GM18858 (cell line): ENCODE measurements around the gene FGF14.

Experiments used
- ATAC-seq: cut with Tn5 transposase; IDR thresholded peaks from one replicate; pipeline ENCODE4 v1.9.1; 2021; ENCODE audit not compliant: unreplicated experiment

FGF14 gene

DNA sequence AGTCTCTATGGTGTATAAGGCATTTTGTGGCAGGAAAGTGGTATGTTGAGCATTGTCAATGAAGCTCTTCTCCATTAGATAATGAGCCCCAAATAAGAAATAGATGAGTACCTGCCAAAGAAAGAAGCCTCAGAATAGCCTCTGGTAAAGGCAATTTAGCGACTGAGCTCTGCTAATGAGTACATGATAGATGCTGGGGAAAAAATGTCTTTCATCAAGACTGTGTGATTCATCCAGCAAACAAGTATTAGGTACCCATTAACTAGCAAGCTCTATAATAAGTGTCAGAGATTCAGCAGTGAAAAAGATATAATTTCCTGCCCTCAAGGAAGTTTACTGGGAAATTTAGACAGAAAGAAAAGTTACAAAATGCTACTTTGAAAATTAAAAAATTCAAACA is 654.8 kb downstream of the FGF14 start:
- ATAC-seq: no peak

GRCh38 chr13:101746513-101746912 is 655.3 kb downstream of the FGF14 start:
- ATAC-seq: no peak

DNA sequence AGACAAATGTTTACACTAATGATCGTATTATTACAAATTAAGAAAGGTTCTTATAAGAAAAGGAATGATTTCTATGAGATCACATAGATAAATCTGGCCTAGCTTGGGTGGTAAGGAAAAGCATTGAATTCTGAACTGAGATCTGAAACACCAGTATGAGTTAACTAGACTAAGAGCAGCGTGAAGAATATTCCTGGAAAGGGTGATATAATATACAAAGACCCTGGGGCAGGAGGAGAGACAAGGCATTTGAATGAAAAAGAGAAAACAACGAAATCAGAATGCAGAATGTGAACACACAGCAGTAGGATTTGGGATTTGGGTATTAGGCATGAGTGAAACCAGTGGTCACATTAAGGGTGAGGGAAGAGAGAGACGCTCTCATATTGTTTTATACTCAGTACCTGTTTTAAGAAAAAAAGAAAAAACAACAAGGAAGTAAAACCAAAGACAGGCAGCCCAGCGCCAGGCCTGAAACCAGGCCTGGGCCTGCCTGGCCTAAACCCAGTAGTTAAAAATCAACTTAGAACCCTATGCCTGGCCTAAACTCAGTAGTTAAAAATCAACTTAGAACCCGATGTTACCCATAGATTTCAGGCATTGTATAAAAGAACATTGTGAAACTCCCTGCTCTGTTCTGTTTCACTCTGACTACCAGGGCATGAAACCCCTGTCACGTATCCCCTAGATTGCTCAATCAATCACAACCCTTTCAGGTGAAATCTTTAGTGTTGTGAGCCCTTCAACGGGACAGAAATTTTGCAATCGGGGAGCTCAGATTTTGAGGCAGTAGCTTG is 662.3 kb downstream of the FGF14 start:
- ATAC-seq: peak; percentile 82

DNA sequence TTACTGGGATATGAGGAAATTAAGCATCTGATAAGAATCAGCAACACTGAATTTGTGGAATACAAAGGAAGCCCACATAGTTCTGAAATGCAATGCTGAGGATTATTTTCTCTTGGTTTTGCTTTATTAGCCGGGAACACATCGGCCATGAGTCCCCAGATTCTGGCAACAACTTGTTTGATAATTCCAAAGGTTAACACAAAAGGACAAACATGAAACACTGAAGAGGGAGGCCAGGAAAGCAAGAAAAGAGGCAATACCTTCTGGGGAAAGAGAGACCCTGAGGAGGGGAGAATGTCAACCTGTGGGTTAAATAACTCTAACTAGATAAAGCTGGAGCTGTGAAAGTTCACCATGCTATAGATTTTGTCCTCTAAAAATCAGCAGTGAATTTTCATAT is 663.5 kb downstream of the FGF14 start:
- ATAC-seq: no peak

DNA sequence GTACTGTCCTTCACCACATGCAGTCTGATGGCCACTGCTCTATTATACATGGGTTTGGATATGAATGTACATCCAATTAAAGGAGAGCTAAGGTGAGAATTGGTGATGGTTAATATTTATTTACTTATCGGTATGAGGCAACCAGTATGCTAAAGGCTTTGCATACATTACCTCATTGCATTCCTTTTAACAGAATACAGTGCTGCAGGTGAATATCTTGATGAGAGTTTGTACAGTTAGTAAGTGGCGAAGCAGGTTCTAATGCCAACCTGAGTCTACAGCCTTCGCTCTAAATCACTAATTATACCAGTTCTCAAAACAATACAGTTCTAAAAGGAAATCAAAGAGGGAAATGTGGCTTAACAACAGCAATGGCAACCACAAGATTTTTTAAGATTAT is 665.3 kb downstream of the FGF14 start:
- ATAC-seq: no peak

DNA sequence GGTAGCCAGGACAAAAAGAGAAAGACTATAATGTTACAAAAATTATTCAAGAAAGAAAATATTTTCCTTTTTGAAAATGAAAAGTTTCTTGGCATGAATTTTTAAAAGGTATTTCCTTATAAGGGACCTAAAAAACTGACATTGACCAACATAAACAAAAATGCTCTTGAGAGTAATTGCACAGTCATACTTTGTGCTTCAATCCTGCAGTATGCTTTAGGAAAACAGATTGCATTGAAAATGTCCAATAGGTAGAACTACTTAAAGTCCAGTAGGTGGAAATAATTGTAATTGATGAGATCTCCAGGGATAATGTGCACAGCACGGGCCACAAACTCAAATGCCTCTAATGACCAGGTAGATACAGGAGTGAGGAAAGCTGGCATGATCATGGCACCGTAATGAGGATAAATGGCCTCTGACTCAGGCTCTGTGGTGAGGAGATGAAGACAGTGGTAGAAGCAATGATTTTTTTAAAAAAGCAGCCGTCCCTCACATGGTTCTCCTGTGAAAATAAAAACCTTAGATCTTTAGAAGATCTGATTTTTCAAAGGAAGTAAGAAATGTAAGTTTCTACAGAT is 671.3 kb downstream of the FGF14 start:
- no peak for ATAC-seq

- ATAC-seq: no peak
These were observed 673.2 kb downstream of the FGF14 start for GRCh38 chr13:101728615-101729014.

GRCh38 chr13:101728021-101728420 is 673.8 kb downstream of the FGF14 start:
- no peak for ATAC-seq

- ATAC-seq: no peak
These were observed 674.7 kb downstream of the FGF14 start for GRCh38 chr13:101727118-101727517.

GRCh38 chr13:101726681-101727080 is 675.2 kb downstream of the FGF14 start:
- no peak for ATAC-seq

DNA sequence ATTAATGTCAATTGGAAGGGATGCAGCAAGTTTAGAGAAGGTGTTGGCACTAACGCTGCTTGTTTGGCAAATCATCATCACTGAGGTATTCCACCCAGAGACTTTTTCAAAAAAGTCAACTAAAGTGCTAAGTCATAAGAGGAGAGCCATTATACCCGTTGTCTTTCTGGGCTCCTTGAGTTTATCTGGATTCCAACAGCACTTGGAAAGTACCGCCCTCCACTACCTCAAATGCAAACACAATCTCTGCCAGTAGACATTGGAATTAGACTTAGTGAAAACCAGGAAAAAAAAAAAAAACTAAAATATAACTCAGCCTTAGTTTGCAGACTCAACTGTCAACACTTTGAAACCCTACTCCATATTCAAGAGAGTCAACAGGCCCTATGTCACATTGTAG is 683.4 kb downstream of the FGF14 start:
- ATAC-seq: no peak

- no peak for ATAC-seq
These were observed 684.5 kb downstream of the FGF14 start for GRCh38 chr13:101717353-101717752.

DNA sequence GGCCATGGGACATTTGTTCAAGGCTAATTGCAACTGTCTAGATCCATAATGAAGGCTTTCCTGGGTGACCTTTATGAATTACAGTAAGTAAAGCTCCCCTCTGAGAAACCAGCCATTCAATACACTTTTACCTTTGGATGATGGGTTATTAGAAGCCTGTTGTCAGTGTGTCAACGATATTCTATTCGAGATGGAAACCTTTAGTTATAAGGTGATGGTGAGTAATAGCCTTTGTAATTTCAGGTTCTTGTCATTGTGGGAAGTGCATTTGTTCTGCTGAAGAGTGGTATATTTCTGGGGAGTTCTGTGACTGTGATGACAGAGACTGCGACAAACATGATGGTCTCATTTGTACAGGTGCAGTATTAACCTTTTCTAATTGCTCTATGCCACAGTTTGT is 687.7 kb downstream of the FGF14 start:
- no peak for ATAC-seq

DNA sequence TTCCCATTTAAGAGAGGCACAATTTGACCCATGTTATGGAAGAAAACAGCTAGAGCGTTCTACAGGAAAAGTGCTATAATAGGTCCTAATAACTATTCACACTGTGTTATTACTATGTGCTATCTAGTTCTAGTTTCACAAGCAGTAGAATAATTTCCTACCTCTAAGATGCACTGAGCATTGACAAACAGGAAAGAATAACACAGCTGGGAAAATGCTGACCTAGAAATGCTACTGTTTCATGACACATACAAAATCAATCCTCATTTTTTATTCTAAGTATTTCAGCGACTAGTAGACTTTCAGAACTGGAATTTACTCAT is 689.9 kb downstream of the FGF14 start:
- ATAC-seq: no peak

GRCh38 chr13:101711307-101712025 is 690.4 kb downstream of the FGF14 start:
- no peak for ATAC-seq

DNA sequence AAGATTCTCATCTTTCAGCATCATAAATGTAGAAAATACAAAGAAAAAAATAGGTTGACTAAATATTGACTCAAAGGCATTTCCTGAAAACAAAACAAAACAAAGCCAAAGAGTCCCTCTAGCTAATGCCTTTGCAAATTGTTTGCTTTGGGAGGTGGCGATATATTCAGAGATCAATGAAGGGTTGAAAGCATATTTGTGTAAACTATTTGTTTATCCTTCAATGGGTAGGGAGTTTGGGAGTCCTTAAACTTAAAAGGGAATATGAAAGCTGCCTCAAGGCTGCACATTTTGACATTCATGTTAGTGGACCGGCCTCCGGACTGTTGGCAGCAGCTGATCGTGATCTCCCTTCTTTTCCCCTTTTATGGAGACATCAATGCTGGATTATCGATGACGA is 691.9 kb downstream of the FGF14 start:
- ATAC-seq: no peak

GRCh38 chr13:101708115-101708514 is 693.7 kb downstream of the FGF14 start:
- no peak for ATAC-seq

DNA sequence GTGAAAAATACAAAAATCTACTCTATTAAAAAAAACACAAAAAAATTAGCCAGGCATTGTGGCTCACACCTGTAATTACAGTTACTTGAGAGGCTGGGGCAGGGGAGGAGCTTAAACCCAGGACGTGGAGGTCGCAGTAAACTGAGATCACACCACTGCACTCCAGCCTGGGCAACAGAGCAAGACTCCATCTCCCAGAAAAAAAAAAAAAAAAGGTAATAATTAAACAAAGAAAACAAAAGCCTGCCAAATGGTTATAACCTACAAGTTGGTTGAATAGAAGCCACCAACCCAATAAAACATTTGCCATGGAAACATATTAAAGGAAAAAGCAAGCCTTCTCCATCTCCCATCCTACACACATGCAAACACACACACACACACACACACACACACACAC is 694.2 kb downstream of the FGF14 start:
- ATAC-seq: no peak

GRCh38 chr13:101706651-101707050 is 695.2 kb downstream of the FGF14 start:
- no peak for ATAC-seq

GRCh38 chr13:101703838-101704237 is 698.0 kb downstream of the FGF14 start:
- ATAC-seq: no peak

DNA sequence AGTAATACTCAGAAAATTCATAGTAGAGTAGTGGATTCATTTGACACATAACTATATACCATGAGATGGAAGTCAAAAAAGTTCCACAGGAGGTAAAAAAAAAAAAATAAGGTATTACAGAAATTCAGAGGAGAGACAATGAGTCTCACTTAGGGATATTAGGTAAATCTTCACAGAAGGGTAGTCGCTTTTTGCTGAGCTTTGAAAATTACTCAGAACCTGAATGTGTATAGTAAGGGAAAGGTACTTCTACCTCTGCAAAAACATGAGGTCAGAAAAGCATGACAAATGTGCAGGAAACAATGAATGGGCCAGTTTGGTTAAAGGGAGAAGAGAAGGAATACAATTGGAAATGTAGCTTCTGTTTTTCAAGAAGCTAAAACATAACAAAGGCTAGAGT is 698.8 kb downstream of the FGF14 start:
- ATAC-seq: no peak

DNA sequence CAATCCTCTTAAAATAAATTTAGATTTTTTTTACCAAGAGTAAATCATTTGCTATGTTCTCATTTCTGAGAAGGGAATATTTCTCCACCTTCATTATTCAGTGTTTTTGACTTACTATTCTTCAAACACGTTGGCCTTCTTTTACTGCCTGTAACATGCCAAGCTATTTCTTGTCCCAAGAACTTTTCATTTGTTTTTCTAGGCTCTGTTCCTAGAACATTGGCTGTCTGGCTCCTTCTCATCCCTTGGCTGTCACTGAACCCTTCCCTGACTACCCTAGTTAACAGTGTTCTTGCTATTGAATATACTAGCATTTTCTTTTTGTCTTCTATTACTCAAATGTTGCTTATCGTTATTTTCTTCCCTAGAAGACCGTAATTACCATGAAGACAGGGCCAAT is 701.2 kb downstream of the FGF14 start:
- ATAC-seq: no peak
